Measurements from ENCODE around the gene MMP24. TPM values are rescaled to one million over a fixed set of nuclear protein-coding genes. Genes with fewer than 3 reads are reported as not detected.

Gene MMP24
- polyA plus RNA-seq (2012; ENCODE audit: insufficient read length, low read depth): 0.31 TPM

DNA sequence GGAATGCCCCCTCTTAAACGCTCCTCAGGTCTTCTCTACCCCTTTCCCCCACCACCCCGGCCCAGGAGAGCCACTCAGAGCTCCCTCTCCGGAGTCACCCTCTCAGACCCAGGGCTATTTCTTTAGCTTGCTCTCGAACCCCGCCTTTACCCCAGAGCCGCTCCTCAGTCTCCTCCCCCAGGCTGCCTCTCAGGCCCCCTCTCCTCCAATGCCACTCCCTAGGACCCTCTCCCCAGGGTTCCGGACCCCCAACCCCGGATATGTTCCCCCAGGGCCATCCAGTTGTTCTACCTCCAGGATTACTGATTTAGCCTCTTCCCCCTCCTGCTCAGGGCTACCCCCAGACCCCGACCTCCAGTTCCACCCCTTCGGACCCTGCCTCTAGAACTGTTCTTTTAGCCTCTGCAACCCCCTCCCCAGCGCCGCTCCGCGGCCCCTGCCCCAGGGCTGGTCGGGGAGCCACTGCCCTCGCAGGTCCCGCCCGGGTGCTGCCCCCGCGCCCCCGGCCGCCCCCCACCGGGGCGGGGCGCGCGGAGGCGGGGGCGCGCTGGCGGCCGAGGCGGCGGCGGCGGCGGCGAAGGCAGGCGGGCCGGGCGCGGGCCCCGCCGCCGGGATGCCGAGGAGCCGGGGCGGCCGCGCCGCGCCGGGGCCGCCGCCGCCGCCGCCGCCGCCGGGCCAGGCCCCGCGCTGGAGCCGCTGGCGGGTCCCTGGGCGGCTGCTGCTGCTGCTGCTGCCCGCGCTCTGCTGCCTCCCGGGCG, at the start of gene MMP24:
TSS of gene MMP24 (plus strand) at position 565 of the 758 bp plus-strand sequence. CDS start at position 614, 49 bp downstream.
- TF ChIP-seq FOXP2 (optimal IDR thresholded peaks at IDR 0.05; ENCODE audit: borderline replicate concordance, extremely low read depth, extremely low read length, insufficient read depth) (no peak), TAF1 (IDR thresholded peaks at IDR 0.05; ENCODE audit: borderline replicate concordance, insufficient read depth, low read length) (no peak), POLR2AphosphoS5 (IDR thresholded peaks at IDR 0.05; ENCODE audit: low read depth, low read length) (no peak), SIN3A (IDR thresholded peaks at IDR 0.05; ENCODE audit: borderline replicate concordance, insufficient read depth, low read length) (no peak)
- TF ChIP-seq, protein P1, sequence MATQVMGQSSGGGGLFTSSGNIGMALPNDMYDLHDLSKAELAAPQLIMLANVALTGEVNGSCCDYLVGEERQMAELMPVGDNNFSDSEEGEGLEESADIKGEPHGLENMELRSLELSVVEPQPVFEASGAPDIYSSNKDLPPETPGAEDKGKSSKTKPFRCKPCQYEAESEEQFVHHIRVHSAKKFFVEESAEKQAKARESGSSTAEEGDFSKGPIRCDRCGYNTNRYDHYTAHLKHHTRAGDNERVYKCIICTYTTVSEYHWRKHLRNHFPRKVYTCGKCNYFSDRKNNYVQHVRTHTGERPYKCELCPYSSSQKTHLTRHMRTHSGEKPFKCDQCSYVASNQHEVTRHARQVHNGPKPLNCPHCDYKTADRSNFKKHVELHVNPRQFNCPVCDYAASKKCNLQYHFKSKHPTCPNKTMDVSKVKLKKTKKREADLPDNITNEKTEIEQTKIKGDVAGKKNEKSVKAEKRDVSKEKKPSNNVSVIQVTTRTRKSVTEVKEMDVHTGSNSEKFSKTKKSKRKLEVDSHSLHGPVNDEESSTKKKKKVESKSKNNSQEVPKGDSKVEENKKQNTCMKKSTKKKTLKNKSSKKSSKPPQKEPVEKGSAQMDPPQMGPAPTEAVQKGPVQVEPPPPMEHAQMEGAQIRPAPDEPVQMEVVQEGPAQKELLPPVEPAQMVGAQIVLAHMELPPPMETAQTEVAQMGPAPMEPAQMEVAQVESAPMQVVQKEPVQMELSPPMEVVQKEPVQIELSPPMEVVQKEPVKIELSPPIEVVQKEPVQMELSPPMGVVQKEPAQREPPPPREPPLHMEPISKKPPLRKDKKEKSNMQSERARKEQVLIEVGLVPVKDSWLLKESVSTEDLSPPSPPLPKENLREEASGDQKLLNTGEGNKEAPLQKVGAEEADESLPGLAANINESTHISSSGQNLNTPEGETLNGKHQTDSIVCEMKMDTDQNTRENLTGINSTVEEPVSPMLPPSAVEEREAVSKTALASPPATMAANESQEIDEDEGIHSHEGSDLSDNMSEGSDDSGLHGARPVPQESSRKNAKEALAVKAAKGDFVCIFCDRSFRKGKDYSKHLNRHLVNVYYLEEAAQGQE (IDR thresholded peaks at IDR 0.05; ENCODE audit: insufficient read depth in 1 of 2, low read depth in 2 of 2, low read length in 2 of 2): no peak

DNA sequence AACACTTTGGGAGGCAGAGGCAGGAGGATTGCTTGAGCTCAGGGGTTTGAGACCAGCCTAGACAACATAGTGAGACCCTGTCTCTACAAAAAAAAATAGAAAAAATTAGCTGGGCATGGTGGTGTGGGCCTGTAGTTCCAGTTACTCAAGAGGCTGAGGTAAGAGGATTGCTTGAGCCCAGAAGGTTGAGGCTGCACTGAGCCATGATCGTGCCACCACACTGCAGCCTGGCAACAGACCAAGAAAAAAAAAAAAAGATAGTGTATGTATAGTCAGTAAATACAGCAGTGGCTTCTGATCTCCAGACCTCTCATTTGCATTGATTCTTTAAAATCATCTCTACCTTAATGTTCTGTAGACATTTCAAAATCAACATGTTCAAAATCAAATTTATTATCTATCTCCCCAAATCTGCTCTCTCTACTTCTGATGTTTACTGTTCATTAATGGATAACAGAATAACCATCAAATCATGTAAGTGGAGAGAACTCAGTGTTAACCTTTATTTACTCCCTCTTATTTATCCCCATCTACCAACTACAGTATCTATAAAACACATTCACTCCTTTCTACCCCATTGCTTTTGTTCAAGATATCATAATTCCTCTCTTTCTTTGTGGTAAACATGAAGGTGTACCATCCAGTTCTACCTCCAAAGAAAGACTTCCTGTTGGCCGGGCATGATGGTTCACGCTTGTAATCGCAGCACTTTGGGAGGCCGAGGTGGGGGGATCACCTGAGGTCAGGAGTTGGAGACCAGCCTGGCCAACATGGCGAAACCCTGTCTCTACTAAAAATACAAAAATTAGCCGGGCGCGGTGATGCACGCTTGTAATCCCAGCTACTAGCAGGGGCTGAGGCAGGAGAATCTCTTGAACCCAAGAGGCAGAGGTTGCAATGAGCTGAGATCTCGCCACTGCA, 46.9 kb upstream of the MMP24 start:
- TF ChIP-seq, protein P1 (IDR thresholded peaks at IDR 0.05; ENCODE audit: insufficient read depth in 1 of 2, low read depth in 2 of 2, low read length in 2 of 2): no peak
- TF ChIP-seq POLR2AphosphoS5 (IDR thresholded peaks at IDR 0.05; ENCODE audit: low read depth, low read length): no peak

DNA sequence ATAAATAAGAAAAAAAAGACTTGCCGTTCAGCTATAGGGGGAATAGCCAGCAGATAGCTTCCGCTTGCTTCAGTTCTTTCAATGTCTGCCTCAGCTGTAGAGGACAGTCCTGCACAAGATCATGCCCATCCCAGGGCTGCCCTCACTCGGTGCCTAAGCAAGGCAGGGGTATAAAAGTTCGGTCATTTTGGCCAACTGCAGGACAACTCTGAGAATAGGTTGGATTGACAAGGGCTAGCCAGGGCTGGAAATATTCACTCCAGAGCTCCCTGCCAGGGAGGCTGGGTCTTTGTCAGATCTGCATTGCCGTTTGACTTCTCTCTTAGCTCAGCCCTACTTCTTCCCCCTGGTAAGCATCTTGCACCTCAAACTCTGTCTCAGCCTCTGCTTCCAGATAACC, 46.2 kb upstream of the MMP24 start:
- TF ChIP-seq POLR2AphosphoS5 (IDR thresholded peaks at IDR 0.05; ENCODE audit: low read depth, low read length): no peak
- no peak for TF ChIP-seq TAF1 (IDR thresholded peaks at IDR 0.05; ENCODE audit: borderline replicate concordance, insufficient read depth, low read length)
- TF ChIP-seq SIN3A (IDR thresholded peaks at IDR 0.05; ENCODE audit: borderline replicate concordance, insufficient read depth, low read length): no peak
- TF ChIP-seq, protein P1 (IDR thresholded peaks at IDR 0.05; ENCODE audit: insufficient read depth in 1 of 2, low read depth in 2 of 2, low read length in 2 of 2): no peak
- TF ChIP-seq FOXP2 (optimal IDR thresholded peaks at IDR 0.05; ENCODE audit: borderline replicate concordance, extremely low read depth, extremely low read length, insufficient read depth): no peak

DNA sequence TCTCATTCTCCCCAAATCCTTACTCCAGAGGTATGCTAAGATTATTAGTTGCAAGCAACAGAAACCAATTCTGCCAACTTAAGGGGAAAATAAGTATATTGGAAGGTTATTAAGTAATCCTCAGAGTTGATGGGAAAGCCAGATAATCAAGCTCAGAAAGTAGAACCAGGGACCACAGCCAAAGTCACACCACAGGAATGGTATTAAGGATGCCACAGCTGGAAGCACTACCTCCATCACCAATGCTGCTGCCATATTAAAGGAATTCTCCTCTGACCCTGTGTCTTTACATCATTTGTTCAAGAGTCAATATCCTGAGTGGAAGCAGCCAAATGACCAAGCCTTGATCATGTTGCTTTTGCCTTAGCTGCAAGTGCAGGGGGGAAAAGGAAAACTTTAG, 44.8 kb upstream of the MMP24 start:
- TF ChIP-seq, protein P1 (IDR thresholded peaks at IDR 0.05; ENCODE audit: insufficient read depth in 1 of 2, low read depth in 2 of 2, low read length in 2 of 2): no peak
- TF ChIP-seq FOXP2 (optimal IDR thresholded peaks at IDR 0.05; ENCODE audit: borderline replicate concordance, extremely low read depth, extremely low read length, insufficient read depth) (no peak), SIN3A (IDR thresholded peaks at IDR 0.05; ENCODE audit: borderline replicate concordance, insufficient read depth, low read length) (no peak), POLR2AphosphoS5 (IDR thresholded peaks at IDR 0.05; ENCODE audit: low read depth, low read length) (no peak), TAF1 (IDR thresholded peaks at IDR 0.05; ENCODE audit: borderline replicate concordance, insufficient read depth, low read length) (no peak)
